OCI-LY1 (cell line): ENCODE results near the gene ZNRF3.

ENCODE experiments used
- EZH2 ChIP-seq: fragments of 200-600 bp; sonication (generic), shearing (Covaris generic); IDR thresholded peaks from 2 replicates; pipeline ENCODE4 v1.8.0; 2017; ENCODE audit warnings: borderline replicate concordance, mixed run types, mild to moderate bottlenecking, antibody characterized with exemption, low read length, moderate library complexity, mixed read lengths
- TF ChIP-seq, protein P1 (sequence below): fragments of 200-600 bp; sonication (generic), shearing (Covaris generic); IDR thresholded peaks from 2 replicates; pipeline ENCODE4 v1.5.1; 2017; ENCODE audit warnings: mild to moderate bottlenecking, antibody characterized with exemption, low read length, moderate library complexity, mixed read lengths

DNA sequence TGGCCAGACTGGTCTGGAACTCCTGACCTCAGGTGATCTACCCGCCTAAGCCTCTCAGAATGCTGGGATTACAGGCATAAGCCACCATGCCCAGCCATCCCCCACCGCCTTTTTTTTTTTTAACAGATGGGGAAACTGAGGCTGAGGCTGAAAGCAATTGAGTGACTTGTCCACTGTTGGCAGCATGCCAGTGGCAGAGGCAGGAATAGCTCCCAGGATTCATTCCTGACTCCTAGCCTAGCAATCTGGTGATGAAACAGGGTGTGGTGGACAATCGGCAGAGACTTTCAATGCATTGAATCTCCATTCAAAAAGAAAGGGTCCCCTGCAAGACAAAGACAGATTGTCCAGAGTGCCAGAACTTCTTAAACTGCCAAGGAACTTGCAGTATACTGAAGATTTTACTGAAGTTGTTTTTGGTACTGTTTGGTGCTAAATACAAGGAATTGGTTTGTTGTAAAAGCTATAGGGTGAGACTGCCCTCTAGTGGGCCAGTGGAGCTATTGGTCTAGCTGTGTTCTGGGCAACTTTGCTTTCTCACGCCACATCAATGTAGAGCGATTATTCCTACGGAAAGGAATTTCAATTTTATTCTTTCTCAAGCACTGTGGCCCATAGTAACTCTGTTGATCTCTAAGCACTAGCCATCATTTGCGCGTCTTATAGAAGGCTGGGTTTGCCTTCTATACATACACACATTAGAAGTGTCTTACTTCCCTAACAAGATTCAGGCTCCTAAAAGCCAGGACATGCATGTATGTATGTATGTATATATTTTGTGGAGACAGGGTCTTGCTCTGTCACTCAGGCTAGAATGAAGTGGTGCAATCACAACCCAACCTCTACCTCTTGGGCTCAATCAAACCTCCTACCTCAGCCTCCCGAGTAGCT lies 157.3 kb downstream of the ZNRF3 start:
- TF ChIP-seq, protein P1, sequence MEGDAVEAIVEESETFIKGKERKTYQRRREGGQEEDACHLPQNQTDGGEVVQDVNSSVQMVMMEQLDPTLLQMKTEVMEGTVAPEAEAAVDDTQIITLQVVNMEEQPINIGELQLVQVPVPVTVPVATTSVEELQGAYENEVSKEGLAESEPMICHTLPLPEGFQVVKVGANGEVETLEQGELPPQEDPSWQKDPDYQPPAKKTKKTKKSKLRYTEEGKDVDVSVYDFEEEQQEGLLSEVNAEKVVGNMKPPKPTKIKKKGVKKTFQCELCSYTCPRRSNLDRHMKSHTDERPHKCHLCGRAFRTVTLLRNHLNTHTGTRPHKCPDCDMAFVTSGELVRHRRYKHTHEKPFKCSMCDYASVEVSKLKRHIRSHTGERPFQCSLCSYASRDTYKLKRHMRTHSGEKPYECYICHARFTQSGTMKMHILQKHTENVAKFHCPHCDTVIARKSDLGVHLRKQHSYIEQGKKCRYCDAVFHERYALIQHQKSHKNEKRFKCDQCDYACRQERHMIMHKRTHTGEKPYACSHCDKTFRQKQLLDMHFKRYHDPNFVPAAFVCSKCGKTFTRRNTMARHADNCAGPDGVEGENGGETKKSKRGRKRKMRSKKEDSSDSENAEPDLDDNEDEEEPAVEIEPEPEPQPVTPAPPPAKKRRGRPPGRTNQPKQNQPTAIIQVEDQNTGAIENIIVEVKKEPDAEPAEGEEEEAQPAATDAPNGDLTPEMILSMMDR = peak; percentile 97
- TF ChIP-seq EZH2 = no peak
